DND-41 (cell line): ENCODE results near the gene SEC24A.
"Not testable (repeated sequence)": the region's sequence is repeated elsewhere in the genome, so short reads cannot be mapped to it uniquely, and the experiment has no call there.

ENCODE experiments used
- ATAC-seq: fragments of 200-7000 bp; cut with Tn5 transposase; 3 replicates; pipeline ENCODE4 v1.9.1; 2021; ENCODE audit warnings: low read depth; ENCODE audit not compliant: insufficient read depth
- DNase-seq: peaks from one replicate; pipeline ENCODE4 v3.0.0-alpha.2; 2020
- H2AFZ ChIP-seq: 2 replicates; pipeline ENCODE4 v1.6.0; 2012; ENCODE audit warnings: low read depth, low read length
- H3K27ac ChIP-seq: 2 replicates; pipeline ENCODE4 v1.5.1; 2012; ENCODE audit warnings: low read length, inconsistent platforms
- H3K27me3 ChIP-seq: fragments of 200-600 bp; sonication (generic); 2 replicates; pipeline ENCODE4 v1.6.0; 2012; ENCODE audit warnings: low read length, mild to moderate bottlenecking, inconsistent platforms; ENCODE audit not compliant: insufficient read depth, poor library complexity
- H3K36me3 ChIP-seq: 2 replicates; pipeline ENCODE4 v1.5.1; 2012; ENCODE audit warnings: low read length, inconsistent platforms; ENCODE audit not compliant: insufficient read depth
- H3K4me1 ChIP-seq: 2 replicates; pipeline ENCODE4 v1.5.1; 2012; ENCODE audit warnings: mild to moderate bottlenecking, low read length; ENCODE audit not compliant: insufficient read depth
- H3K4me2 ChIP-seq: 2 replicates; pipeline ENCODE4 v1.6.0; 2012; ENCODE audit warnings: mild to moderate bottlenecking, moderate library complexity, low read length, inconsistent platforms; ENCODE audit not compliant: insufficient read depth
- H3K4me3 ChIP-seq, 2 experiments: fragments of 200-600 bp in 1 of 2; shearing (Covaris generic) in 1 of 2; 2 replicates each; pipeline ENCODE4 v1.5.1; 2012 to 2016; ENCODE audit warnings: inconsistent platforms in 2 of 2, low read length in 2 of 2, mild to moderate bottlenecking in 2 of 2, low read depth in 1 of 2, moderate library complexity in 1 of 2
- H3K79me2 ChIP-seq: 2 replicates; pipeline ENCODE4 v1.6.0; 2012; ENCODE audit warnings: low read length, inconsistent platforms; ENCODE audit not compliant: insufficient read depth
- H3K9ac ChIP-seq: 2 replicates; pipeline ENCODE4 v1.6.0; 2012; ENCODE audit warnings: low read depth, mild to moderate bottlenecking, inconsistent platforms, low read length, moderate library complexity
- H3K9me3 ChIP-seq: 2 replicates; pipeline ENCODE4 v1.5.1; 2012; ENCODE audit warnings: low read length, moderate library complexity, mild to moderate bottlenecking, inconsistent platforms; ENCODE audit not compliant: insufficient read depth, severe bottlenecking
- H4K20me1 ChIP-seq: 2 replicates; pipeline ENCODE4 v1.6.0; 2012; ENCODE audit warnings: low read length; ENCODE audit not compliant: insufficient read depth
- CTCF ChIP-seq: IDR thresholded peaks from 2 replicates; pipeline ENCODE4 v1.5.1; 2012; ENCODE audit warnings: borderline replicate concordance, low read length, moderate library complexity, mild to moderate bottlenecking; ENCODE audit not compliant: poor library complexity, severe bottlenecking; ENCODE audit errors: extremely low read depth
- EZH2 ChIP-seq: IDR thresholded peaks from 3 replicates; pipeline ENCODE4 v1.6.1; 2012; ENCODE audit warnings: borderline replicate concordance, low read depth, mild to moderate bottlenecking, moderate library complexity, low read length, inconsistent platforms; ENCODE audit not compliant: severe bottlenecking

SEC24A gene

GRCh38 chr5:134758504-134759341, 110.1 kb downstream of the SEC24A start, which contains the start of gene DDX46:
Gene DDX46, plus strand, starts transcription at chr5:134758779. Its CDS starts 160 bp downstream, at chr5:134758939.
- peak; percentile 93 for TF ChIP-seq CTCF
- no peak for TF ChIP-seq EZH2
- DNase-seq = peak; percentile 95

GRCh38 chr5:134767528-134768291, 119.1 kb downstream of the SEC24A start:
- H3K27me3 ChIP-seq, H4K20me1 ChIP-seq, H3K4me2 ChIP-seq, H3K4me1 ChIP-seq, DNase-seq, H3K27ac ChIP-seq, H3K4me3 ChIP-seq, H3K9me3 ChIP-seq, H3K9ac ChIP-seq, H2AFZ ChIP-seq, ATAC-seq: not testable (repeated sequence)
- peaks cover 92% of the 10 kb centered on the region for H3K36me3 ChIP-seq
- peaks cover 37% of the 10 kb centered on the region for H3K79me2 ChIP-seq

More at GRCh38 chr5:134758504-134759341, 110.1 kb downstream of the SEC24A start, which contains the start of gene DDX46:
- Histone ChIP-seq H3K4me3 (peak within 1 kb of the TSS; percentile 53 to 79), H3K4me2 (peak within 1 kb of the TSS; percentile 90), H3K36me3 (peaks cover 18% of the 10 kb centered on the region), H3K4me1 (peaks cover 38% of the 10 kb centered on the region), H3K27me3 (no peaks in the 10 kb centered on the region), H4K20me1 (peaks cover 28% of the 10 kb centered on the region), H3K9me3 (no peaks in the 10 kb centered on the region), H3K9ac (peak within 1 kb of the TSS; percentile 76), H2AFZ (peak within 1 kb of the TSS; percentile 95), H3K27ac (peak within 1 kb of the TSS; percentile 80), H3K79me2 (peaks cover 52% of the 10 kb centered on the region)
- peak; percentile 97 for ATAC-seq

GRCh38 chr5:134769206-134769605, 120.6 kb downstream of the SEC24A start:
- Histone ChIP-seq H3K4me2 (no peak overlapping the region), H4K20me1 (no peaks in the 10 kb centered on the region; the same call in 1 of the 2 replicates), H3K79me2 (peaks cover 22% of the 10 kb centered on the region), H2AFZ (no peak overlapping the region), H3K27ac (no peak overlapping the region), H3K9me3 (no peaks in the 10 kb centered on the region), H3K9ac (no peak overlapping the region), H3K36me3 (peaks cover 94% of the 10 kb centered on the region), H3K4me3 (no peak overlapping the region), H3K27me3 (no peaks in the 10 kb centered on the region), H3K4me1 (no peaks in the 10 kb centered on the region)
- ATAC-seq (no peak), DNase-seq (no peak)
- no peak for TF ChIP-seq CTCF
- no peak for TF ChIP-seq EZH2
